Activated CD4-positive, alpha-beta T cell treated with anti-CD3 and anti-CD28 coated beads, Interleukin-2, amount 50 U/mL, for 48 hours (primary cell): Measurements from ENCODE around the gene GMDS.

ENCODE experiments used
- DNase-seq, 2 experiments: peaks; one replicate each; pipeline ENCODE4 v3.0.0-alpha.2; 2020

Gene GMDS

GRCh38 chr6:1593958-1594314, 651.5 kb downstream of the GMDS start:
- no peak for DNase-seq

- no peak for DNase-seq
These were observed 652.0 kb downstream of the GMDS start for GRCh38 chr6:1593286-1593957.

GRCh38 chr6:1592852-1593251, 652.6 kb downstream of the GMDS start:
- no peak for DNase-seq

- no peak for DNase-seq
These were observed 653.5 kb downstream of the GMDS start for GRCh38 chr6:1591926-1592325.

- DNase-seq: no peak
These were observed 654.2 kb downstream of the GMDS start for GRCh38 chr6:1591243-1591642.

GRCh38 chr6:1590580-1590979, 654.8 kb downstream of the GMDS start:
- no peak for DNase-seq

GRCh38 chr6:1589208-1589607, 656.2 kb downstream of the GMDS start:
- no peak for DNase-seq

GRCh38 chr6:1587977-1588376, 657.4 kb downstream of the GMDS start:
- DNase-seq: no peak

- no peak for DNase-seq
These were observed 657.9 kb downstream of the GMDS start for GRCh38 chr6:1587546-1587945.

GRCh38 chr6:1586861-1587450, 658.4 kb downstream of the GMDS start:
- no peak for DNase-seq

GRCh38 chr6:1586256-1586655, 659.1 kb downstream of the GMDS start:
- DNase-seq: no peak

- DNase-seq: no peak
These were observed 659.7 kb downstream of the GMDS start for GRCh38 chr6:1585669-1586049.

GRCh38 chr6:1584996-1585668, 660.3 kb downstream of the GMDS start:
- DNase-seq: no peak

- no peak for DNase-seq
These were observed 661.3 kb downstream of the GMDS start for GRCh38 chr6:1584146-1584545.

GRCh38 chr6:1581120-1581991, 664.0 kb downstream of the GMDS start:
- no peak for DNase-seq

GRCh38 chr6:1580585-1580984, 664.8 kb downstream of the GMDS start:
- no peak for DNase-seq

- no peak for DNase-seq
These were observed 665.3 kb downstream of the GMDS start for GRCh38 chr6:1580109-1580508.

- no peak for DNase-seq
These were observed 666.3 kb downstream of the GMDS start for GRCh38 chr6:1579096-1579495.

GRCh38 chr6:1577896-1578745, 667.3 kb downstream of the GMDS start:
- no peak for DNase-seq

- no peak for DNase-seq
These were observed 668.2 kb downstream of the GMDS start for GRCh38 chr6:1577146-1577680.

- no peak for DNase-seq
These were observed 668.7 kb downstream of the GMDS start for GRCh38 chr6:1576711-1577110.

- no peak for DNase-seq
These were observed 669.2 kb downstream of the GMDS start for GRCh38 chr6:1576166-1576565.
